K562 (cell line): Measurements from ENCODE around the gene COL25A1. TPM values are rescaled to one million over a fixed set of nuclear protein-coding genes. Genes with fewer than 3 reads are reported as not detected.

Source experiments
- ATAC-seq: fragments of 200-7000 bp; cut with Tn5 transposase; 3 replicates; pipeline ENCODE4 v1.9.1; 2020; ENCODE audit warnings: moderate library complexity
- BruUV-seq: library from RNA; stranded (reverse); fragments of 400-500 nt; replicated peaks from 2 replicates; lab custom pipeline; 2021; lab: Mats Ljungman, UMichigan
- CTCF ChIA-PET: fragments of 300-600 bp; formaldehyde crosslinking; extraction: SDS; loops from one replicate; lab custom pipeline; 2021; ENCODE audit warnings: low intra/inter-chr PET ratio; lab: Yijun Ruan, JAX
- POLR2A ChIA-PET: fragments of 300-600, 350-650 bp; sonication (Branson Sonifier 250); formaldehyde crosslinking; extraction: SDS; loops from one replicate; lab custom pipeline; 2021; ENCODE audit warnings: antibody characterized with exemption, inconsistent platforms; lab: Yijun Ruan, JAX
- DNase-seq, 4 experiments: peaks; one replicate each; pipeline versions ENCODE4 v3.0.0 to v3.0.0-alpha.2; 2011 to 2018; ENCODE audit warnings: low spot score in 3 of 4, mixed read lengths in 3 of 4; ENCODE audit errors: extremely low read depth in 1 of 4
- FAIRE-seq: peaks from 2 replicates; lab custom pipeline; 2011; peaks lifted over from hg19 to GRCh38; lab: Jason Lieb, UNC
- H2AFZ ChIP-seq: 2 replicates; pipeline ENCODE4 v1.6.0; 2011; ENCODE audit warnings: low read depth, low read length, control low read depth, inconsistent platforms
- H3K27ac ChIP-seq: fragments of 200-600 bp; 3 replicates; pipeline ENCODE4 v1.8.0; 2011; ENCODE audit warnings: low read depth, mild to moderate bottlenecking, control low read depth, inconsistent platforms, low read length, moderate library complexity, mixed read lengths; ENCODE audit errors: extremely low read depth
- H3K27me3 ChIP-seq, 2 experiments: fragments of 300-600 bp in 1 of 2; 2 replicates in 1 of 2; 3 replicates in 1 of 2; pipeline versions ENCODE4 v1.6.0 to v1.8.0; 2011; ENCODE audit warnings: inconsistent platforms in 2 of 2, low read length in 2 of 2, mild to moderate bottlenecking in 1 of 2, mixed read lengths in 1 of 2, moderate library complexity in 1 of 2; ENCODE audit not compliant: control insufficient read depth in 2 of 2, insufficient read depth in 2 of 2
- H3K36me3 ChIP-seq: fragments of 300-600 bp; 3 replicates; pipeline ENCODE4 v1.8.0; 2011; ENCODE audit warnings: mild to moderate bottlenecking, low read length, inconsistent platforms; ENCODE audit not compliant: control insufficient read depth, insufficient read depth
- H3K4me1 ChIP-seq, 2 experiments: fragments of 200-600 bp in 1 of 2; replicated peaks in 1 of 2; 2 replicates in 1 of 2; 3 replicates in 1 of 2; pipeline versions ENCODE4 v1.5.1 to v1.8.0; 2011; ENCODE audit warnings: inconsistent platforms in 2 of 2, low read length in 2 of 2, mild to moderate bottlenecking in 1 of 2, mixed read lengths in 1 of 2, moderate library complexity in 1 of 2; ENCODE audit not compliant: control insufficient read depth in 2 of 2, insufficient read depth in 2 of 2
- H3K4me2 ChIP-seq: 2 replicates; pipeline ENCODE4 v1.6.1; 2011; ENCODE audit warnings: low read length, control low read depth, inconsistent platforms, mixed read lengths; ENCODE audit not compliant: insufficient read depth
- H3K4me3 ChIP-seq: fragments of 200-600 bp; sonication (generic), shearing (Covaris generic); 2 replicates; pipeline ENCODE4 v1.5.1; 2016; ENCODE audit warnings: control low read depth, inconsistent platforms
- H3K79me2 ChIP-seq: fragments of 200-600 bp; 3 replicates; pipeline ENCODE4 v1.8.0; 2011; ENCODE audit warnings: low read length, inconsistent platforms; ENCODE audit not compliant: control insufficient read depth, insufficient read depth
- H3K9ac ChIP-seq, 2 experiments: 2 replicates each; pipeline versions ENCODE4 v1.6.0 to v1.6.1; 2011; ENCODE audit warnings: low read depth in 2 of 2, low read length in 2 of 2, control low read depth in 1 of 2, inconsistent platforms in 1 of 2, mild to moderate bottlenecking in 1 of 2, mixed read lengths in 1 of 2; ENCODE audit not compliant: insufficient read depth in 1 of 2
- H3K9me1 ChIP-seq: one replicate; pipeline ENCODE4 v1.6.0; 2011; ENCODE audit warnings: inconsistent platforms, mild to moderate bottlenecking, low read length, moderate library complexity; ENCODE audit not compliant: control insufficient read depth, insufficient read depth
- H3K9me3 ChIP-seq: replicated peaks from 2 replicates; pipeline ENCODE4 v1.5.1; 2011; ENCODE audit warnings: low read depth, low read length, inconsistent platforms; ENCODE audit not compliant: control insufficient read depth, insufficient read depth
- H4K20me1 ChIP-seq: replicated peaks from 2 replicates; pipeline ENCODE4 v1.6.1; 2011; ENCODE audit warnings: low read length, inconsistent platforms, mixed read lengths; ENCODE audit not compliant: control insufficient read depth, insufficient read depth
- ARID4B ChIP-seq: sonication (generic); formaldehyde crosslinking; IDR thresholded peaks from 2 replicates; pipeline ENCODE4 v1.8.0; 2022; ENCODE audit warnings: mild to moderate bottlenecking, missing genetic modification reagents
- ATF1 ChIP-seq, 2 experiments: fragments of 450-650 bp in 1 of 2; IDR thresholded peaks; 2 replicates each; pipeline ENCODE4 v1.6.1; 2016; ENCODE audit warnings: missing compliant biosample characterization in 1 of 2, missing genetic modification characterization in 1 of 2
- CHAMP1 ChIP-seq: fragments of 450-650 bp; IDR thresholded peaks from 2 replicates; pipeline ENCODE4 v1.6.1; 2016; ENCODE audit warnings: mild to moderate bottlenecking
- EP300 ChIP-seq: IDR thresholded peaks from 2 replicates; pipeline ENCODE4 v1.6.1; 2012; ENCODE audit warnings: low read length, improper control_type of control experiment
- ESRRB ChIP-seq: fragments of 250-450 bp; sonication (Bioruptor Pico); IDR thresholded peaks from 2 replicates; pipeline ENCODE4 v1.5.0; 2020; ENCODE audit warnings: mild to moderate bottlenecking, moderate library complexity, borderline replicate concordance
- GABPB2 ChIP-seq: fragments of 250-450 bp; sonication (Bioruptor Pico); conservative IDR thresholded peaks from 2 replicates; pipeline ENCODE4 v1.5.1; 2021; ENCODE audit warnings: mild to moderate bottlenecking
- HNRNPH1 ChIP-seq: fragments of 200-400 bp; formaldehyde crosslinking; optimal IDR thresholded peaks from 2 replicates; pipeline ENCODE3; 2017; ENCODE audit warnings: low read depth, mild to moderate bottlenecking, low read length, moderate library complexity
- ILK ChIP-seq: fragments of 450-650 bp; IDR thresholded peaks from 2 replicates; pipeline ENCODE4 v1.6.1; 2016; ENCODE audit warnings: missing genetic modification characterization, low read depth, mild to moderate bottlenecking, missing compliant biosample characterization, moderate library complexity, borderline replicate concordance
- LEF1 ChIP-seq: fragments of 450-650 bp; IDR thresholded peaks from 2 replicates; pipeline ENCODE4 v1.6.1; 2016; ENCODE audit warnings: mild to moderate bottlenecking
- MLX ChIP-seq, 2 experiments: fragments of 450-650 bp in 1 of 2; sonication (generic) in 1 of 2; formaldehyde crosslinking; conservative IDR thresholded peaks; 2 replicates each; pipeline versions ENCODE4 v1.4.0 to v1.8.1; 2020 to 2022; ENCODE audit warnings: mild to moderate bottlenecking in 1 of 2, missing genetic modification reagents in 1 of 2
- MTA1 ChIP-seq: fragments of 450-650 bp; IDR thresholded peaks from 2 replicates; pipeline ENCODE4 v1.6.1; 2017; ENCODE audit warnings: borderline replicate concordance
- NCOR1 ChIP-seq: fragments of 450-650 bp; IDR thresholded peaks from 2 replicates; pipeline ENCODE4 v1.6.1; 2016; ENCODE audit warnings: mild to moderate bottlenecking, moderate library complexity
- PREB ChIP-seq: sonication (generic); formaldehyde crosslinking; IDR thresholded peaks from 2 replicates; pipeline ENCODE4 v1.8.1; 2023; ENCODE audit warnings: mild to moderate bottlenecking, missing genetic modification reagents
- XRCC5 ChIP-seq: fragments of 200-400 bp; formaldehyde crosslinking; IDR thresholded peaks from 2 replicates; pipeline ENCODE4 v1.6.1; 2017; ENCODE audit warnings: low read depth, mild to moderate bottlenecking, low read length
- ZNF830 ChIP-seq: fragments of 250-450 bp; sonication (Bioruptor Pico); IDR thresholded peaks from 2 replicates; pipeline ENCODE4 v1.5.0; 2021; ENCODE audit warnings: mild to moderate bottlenecking
- in situ Hi-C: fragments of 300-500 bp; cut with MboI; formaldehyde crosslinking; loops from 4 replicates; pipeline ENCODE4 v1.15.0; 2018; ENCODE audit warnings: inconsistent platforms, mixed read lengths
- intact Hi-C: fragments of 100-400 bp; cut with micrococcal nuclease; formaldehyde crosslinking; loops from 2 replicates; pipeline ENCODE4 v1.14.2; 2022
- polyA plus RNA-seq, 8 experiments: library from polyadenylated mRNA; depleted of rRNA in 4 of 8; stranded (reverse) in 5 of 8; unstranded in 3 of 8; fragments of >200 nt; fragmentation: Nextera tagmentation in 2 of 8; fragmentation: Illumina TruSeq in 1 of 8; extraction: Ambion mirVana in 2 of 8; extraction: Trizol in 1 of 8; gene quantifications; 2 replicates each; pipeline versions ENCODE4 v1.2.1 to v1.2.3, GENCODE V29; 2011 to 2014; ENCODE audit warnings: inconsistent platforms in 1 of 8, missing spikeins in 1 of 8
- total RNA-seq, 7 experiments: library from RNA; depleted of rRNA in 6 of 7; stranded (reverse); fragments of >200 nt in 6 of 7; fragmentation: Illumina TruSeq in 2 of 7; extraction: Trizol in 2 of 7; gene quantifications; 2 replicates each; pipeline versions ENCODE4 v1.2.1 to v1.2.3, GENCODE V29; 2011 to 2021; ENCODE audit warnings: low replicate concordance in 1 of 7

Gene COL25A1
- total and polyA plus RNA-seq, 9 of the 15 experiments (the other 6 are each of a cell fraction or from before 2014, with no cell fraction given): 0.03 to 0.62 (median 0.27) TPM

GRCh38 chr4:108779958-108780357 lies 522.5 kb downstream of the COL25A1 start:
- H4K20me1 ChIP-seq: no peaks in the 10 kb centered on the region
- DNase-seq (no peak), FAIRE-seq (no peak)
- H3K4me2 ChIP-seq: no peak overlapping the region
- CTCF ChIA-PET: interaction anchor here (0.8 kb wide), 1 partner anchor 10 kb away, joined by 3 read pairs; no protein-coding TSS in a partner anchor
- in situ Hi-C loops: no loop called here
- POLR2A ChIA-PET: no interaction called here
- H3K4me1 ChIP-seq: no peaks in the 10 kb centered on the region
- no peaks in the 10 kb centered on the region for H3K9me3 ChIP-seq
- no TSS peak for BruUV-seq
- no peaks in the 10 kb centered on the region for H3K9me1 ChIP-seq
- intact Hi-C loops: loop anchor here (10.0 kb wide), 1 partner anchor 95 kb away; no protein-coding TSS in a partner anchor
- H3K4me3 ChIP-seq: no peak overlapping the region
- no peak overlapping the region for H3K9ac ChIP-seq
- TF ChIP-seq EP300 (no peak), PREB (CRISPR knock-in tag) (no peak), ATF1 (CRISPR knock-in tag; IDR thresholded peaks at IDR 0.05) (no peak), ATF1 (tag; IDR thresholded peaks at IDR 0.05) (no peak), NCOR1 (no peak), MTA1 (no peak), LEF1 (no peak), MLX (CRISPR knock-in tag; conservative IDR thresholded peaks at IDR 0.05) (no peak), XRCC5 (no peak), GABPB2 (CRISPR knock-in tag) (no peak), ESRRB (no peak), HNRNPH1 (no peak), ARID4B (CRISPR knock-in tag) (no peak), CHAMP1 (no peak), ZNF830 (CRISPR knock-in tag) (no peak), ILK (tag) (no peak)
- TF ChIP-seq, all 486 proteins: peak for 0
- H3K79me2 ChIP-seq: no peaks in the 10 kb centered on the region
- no peak for ATAC-seq
- H2AFZ ChIP-seq: no peak overlapping the region
- H3K27me3 ChIP-seq: peaks cover 12 to 26% of the 10 kb centered on the region in 2 experiments
- no peaks in the 10 kb centered on the region for H3K36me3 ChIP-seq
- H3K27ac ChIP-seq: no peak overlapping the region
